ENCODE measurements around the gene ANHX. TPM values are rescaled to one million over a fixed set of nuclear protein-coding genes. Genes with fewer than 3 reads are reported as not detected.
A peak's percentile ranks its signal among the peaks of the same experiment; 100 is the strongest.

Gene ANHX
- total RNA-seq, 3 donors from 2014 or later (not counting 1 experiment from before 2014, with no cell fraction given) = not detected

DNA sequence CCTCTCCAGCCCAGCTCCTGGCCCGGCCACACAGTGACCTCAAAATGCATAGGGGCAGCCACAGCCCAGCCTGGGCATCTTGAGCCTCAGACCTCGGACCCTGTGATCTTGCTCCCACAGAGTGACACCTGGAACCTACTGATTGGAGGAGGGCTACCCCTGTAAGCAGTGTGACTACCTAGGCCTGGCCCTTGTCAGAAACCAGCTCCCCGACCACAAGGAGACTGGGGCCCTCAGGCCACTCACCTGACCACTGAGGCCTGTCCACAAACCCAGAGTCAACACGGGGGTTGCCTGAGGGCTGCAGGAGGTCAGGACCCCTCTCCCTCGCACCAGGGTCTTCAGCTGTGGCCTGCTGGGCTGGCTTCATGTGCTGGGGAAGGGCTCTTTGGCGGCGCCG, 9.0 kb downstream of the ANHX start:
- Mint-ChIP-seq H3K27me3 (ENCODE audit: low read depth in 2 of 2) (no peaks in the 10 kb centered on the region), H3K9me3 (peaks cover 13 to 15% of the 10 kb centered on the region in 2 donors), H3K36me3 (peaks cover 20% of the 10 kb centered on the region), H3K4me3 (no peak overlapping the region), H3K4me1 (no peaks in the 10 kb centered on the region), H3K27ac (no peak overlapping the region)
- no peaks in the 10 kb centered on the region for H3K27me3 ChIP-seq (ENCODE audit: control insufficient read depth, insufficient read depth, low read length)
- H3K9me3 ChIP-seq (ENCODE audit: control insufficient read depth, insufficient read depth, low read length) = peaks cover 76% of the 10 kb centered on the region
- H3K36me3 ChIP-seq (ENCODE audit: control insufficient read depth, insufficient read depth, low read length) = no peaks in the 10 kb centered on the region
- TF ChIP-seq CTCF (IDR thresholded peaks at IDR 0.05) = no peak
- ATAC-seq (no peak), DNase-seq (no peak)
- intact Hi-C loops (cut with micrococcal nuclease) = no loop called here
- WGBS (ENCODE audit: insufficient coverage) = 84% methylated on average over 8 of the region's 8 CpGs
- no peak overlapping the region for H3K4me3 ChIP-seq (ENCODE audit: low read length)
- H3K27ac ChIP-seq (ENCODE audit: low read length) = no peak overlapping the region
- no peaks in the 10 kb centered on the region for H3K4me1 ChIP-seq (ENCODE audit: control insufficient read depth, insufficient read depth, low read length)

DNA sequence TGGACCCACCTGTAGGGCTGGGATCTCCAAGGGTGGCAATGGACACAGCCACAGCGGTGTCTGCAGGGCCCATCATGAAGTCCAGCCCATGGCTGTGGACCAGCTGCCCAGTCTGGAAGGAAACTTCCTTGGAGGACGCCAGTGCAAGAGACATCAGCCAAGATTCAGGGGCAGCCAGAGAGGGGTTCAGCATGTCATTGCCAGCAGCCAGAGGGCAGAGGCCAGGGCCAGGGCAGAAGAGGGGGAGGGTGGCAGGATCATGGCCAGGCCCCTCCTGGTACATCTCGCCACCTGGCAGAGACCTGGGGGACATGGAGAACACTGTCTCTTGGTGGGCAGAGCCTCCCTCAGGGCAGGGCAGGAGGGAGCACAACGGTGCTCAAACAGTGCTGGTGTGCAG, 10.2 kb downstream of the ANHX start:
- peaks cover 78% of the 10 kb centered on the region for H3K9me3 ChIP-seq (ENCODE audit: control insufficient read depth, insufficient read depth, low read length)
- no peaks in the 10 kb centered on the region for H3K36me3 ChIP-seq (ENCODE audit: control insufficient read depth, insufficient read depth, low read length)
- TF ChIP-seq CTCF (IDR thresholded peaks at IDR 0.05) = no peak
- peaks cover 13 to 15% of the 10 kb centered on the region in 2 donors for H3K9me3 Mint-ChIP-seq
- intact Hi-C loops (cut with micrococcal nuclease) = no loop called here
- H3K36me3 Mint-ChIP-seq = peaks cover 20% of the 10 kb centered on the region
- no peaks in the 10 kb centered on the region for H3K27me3 Mint-ChIP-seq (ENCODE audit: low read depth in 2 of 2)
- H3K27me3 ChIP-seq (ENCODE audit: control insufficient read depth, insufficient read depth, low read length) = no peaks in the 10 kb centered on the region
- no peak for DNase-seq
- H3K4me1 Mint-ChIP-seq = no peaks in the 10 kb centered on the region
- no peaks in the 10 kb centered on the region for H3K4me1 ChIP-seq (ENCODE audit: control insufficient read depth, insufficient read depth, low read length)
- H3K4me3 Mint-ChIP-seq = no peak overlapping the region
- no peak overlapping the region for H3K27ac ChIP-seq (ENCODE audit: low read length)
- ATAC-seq = peak in 1 of 3 donors; percentile 5
- no peak overlapping the region for H3K27ac Mint-ChIP-seq
- 87% methylated on average over 4 of the region's 4 CpGs for WGBS (ENCODE audit: insufficient coverage)
- no peak overlapping the region for H3K4me3 ChIP-seq (ENCODE audit: low read length)

GRCh38 chr12:133222211-133222610, 13.5 kb downstream of the ANHX start:
- H3K27ac ChIP-seq (ENCODE audit: low read length) = no peak overlapping the region
- H3K27me3 Mint-ChIP-seq (ENCODE audit: low read depth in 2 of 2) = no peaks in the 10 kb centered on the region
- DNase-seq (no peak), ATAC-seq (no peak)
- TF ChIP-seq CTCF (IDR thresholded peaks at IDR 0.05) = no peak
- H3K4me1 ChIP-seq (ENCODE audit: control insufficient read depth, insufficient read depth, low read length) = no peaks in the 10 kb centered on the region
- no peak overlapping the region for H3K4me3 ChIP-seq (ENCODE audit: low read length)
- intact Hi-C loops (cut with micrococcal nuclease) = no loop called here
- WGBS (ENCODE audit: insufficient coverage) = 91% methylated on average over 10 of the region's 10 CpGs
- H3K36me3 Mint-ChIP-seq = no peaks in the 10 kb centered on the region
- no peaks in the 10 kb centered on the region for H3K4me1 Mint-ChIP-seq
- no peaks in the 10 kb centered on the region for H3K36me3 ChIP-seq (ENCODE audit: control insufficient read depth, insufficient read depth, low read length)
- H3K9me3 Mint-ChIP-seq = peaks cover 6 to 18% of the 10 kb centered on the region in 2 donors
- H3K9me3 ChIP-seq (ENCODE audit: control insufficient read depth, insufficient read depth, low read length) = peaks cover 87% of the 10 kb centered on the region
- H3K27ac Mint-ChIP-seq = no peak overlapping the region
- H3K4me3 Mint-ChIP-seq = no peak overlapping the region
- H3K27me3 ChIP-seq (ENCODE audit: control insufficient read depth, insufficient read depth, low read length) = no peaks in the 10 kb centered on the region

- no peaks in the 10 kb centered on the region for H3K27me3 Mint-ChIP-seq (ENCODE audit: low read depth in 2 of 2)
- peaks cover 6 to 18% of the 10 kb centered on the region in 2 donors for H3K9me3 Mint-ChIP-seq
- Histone ChIP-seq H3K9me3 (ENCODE audit: control insufficient read depth, insufficient read depth, low read length) (peaks cover 87% of the 10 kb centered on the region), H3K36me3 (ENCODE audit: control insufficient read depth, insufficient read depth, low read length) (no peaks in the 10 kb centered on the region), H3K27ac (ENCODE audit: low read length) (no peak overlapping the region), H3K4me1 (ENCODE audit: control insufficient read depth, insufficient read depth, low read length) (no peaks in the 10 kb centered on the region), H3K27me3 (ENCODE audit: control insufficient read depth, insufficient read depth, low read length) (no peaks in the 10 kb centered on the region), H3K4me3 (ENCODE audit: low read length) (no peak overlapping the region)
- H3K27ac Mint-ChIP-seq = no peak overlapping the region
- H3K4me3 Mint-ChIP-seq = no peak overlapping the region
- ATAC-seq (no peak), DNase-seq (no peak)
- no peaks in the 10 kb centered on the region for H3K4me1 Mint-ChIP-seq
- no peaks in the 10 kb centered on the region for H3K36me3 Mint-ChIP-seq
- no peak for TF ChIP-seq CTCF (IDR thresholded peaks at IDR 0.05)
- 92% methylated on average over 16 of the region's 16 CpGs for WGBS (ENCODE audit: insufficient coverage)
- intact Hi-C loops (cut with micrococcal nuclease) = no loop called here
Observed at GRCh38 chr12:133221241-133221640, 14.4 kb downstream of the ANHX start.
